Heart right ventricle (tissue), 16 donors: Measurements from ENCODE around the gene KIAA1191. TPM values are rescaled to one million over a fixed set of nuclear protein-coding genes. Genes with fewer than 3 reads are reported as not detected.

Experiments used
- ATAC-seq, 8 donors: fragments of 200-7000 bp; cut with Tn5 transposase; one replicate each; pipeline ENCODE4 v1.9.1; 2020; ENCODE audit warnings: mild to moderate bottlenecking in 8 of 8, moderate library complexity in 8 of 8, moderate number of reproducible peaks in 1 of 8
- DNase-seq, 2 donors: peaks; one replicate each; pipeline ENCODE4 v3.0.0-alpha.2; 2020
- H3K27ac ChIP-seq, 10 donors: fragments of 200-600 bp; sonication (generic) in 2 of 10; one replicate each; pipeline versions ENCODE4 v1.5.0 to v1.8.0; 2020 to 2022; ENCODE audit warnings: mild to moderate bottlenecking in 3 of 10
- H3K27me3 ChIP-seq, 7 donors: fragments of 200-600 bp; one replicate each; pipeline ENCODE4 v1.8.0; 2021 to 2022; ENCODE audit warnings: mild to moderate bottlenecking in 2 of 7
- H3K36me3 ChIP-seq, 9 donors: fragments of 200-600 bp; sonication (generic) in 1 of 9; one replicate each; pipeline versions ENCODE4 v1.5.0 to v1.8.0; 2020 to 2022; ENCODE audit warnings: mild to moderate bottlenecking in 2 of 9
- H3K4me1 ChIP-seq, 9 donors: fragments of 200-600 bp; sonication (generic) in 1 of 9; one replicate each; pipeline versions ENCODE4 v1.5.0 to v1.8.0; 2020 to 2022; ENCODE audit warnings: mild to moderate bottlenecking in 4 of 9
- H3K4me3 ChIP-seq, 10 donors: fragments of 200-600 bp; sonication (generic) in 2 of 10; one replicate each; pipeline versions ENCODE4 v1.5.0 to v1.8.0; 2020 to 2022; ENCODE audit warnings: mild to moderate bottlenecking in 7 of 10, moderate library complexity in 2 of 10
- H3K9me3 ChIP-seq, 11 donors: fragments of 200-600 bp in 10 of 11; sonication (generic) in 2 of 11; one replicate each; pipeline versions ENCODE4 v1.5.0 to v1.8.0; 2013 to 2022; ENCODE audit warnings: mild to moderate bottlenecking in 2 of 11, control low read depth in 1 of 11, moderate library complexity in 1 of 11
- WGBS, 2 donors: extraction: QIAGEN DNeasy Blood & Tissue Kit; methylation state at CpG; one replicate each; pipeline ENCODE4 v1.1.7; 2013; ENCODE audit warnings: inconsistent platforms in 1 of 2; 5-methylcytosine and 5-hydroxymethylcytosine counted together
- intact Hi-C, 10 donors: fragments of 100-400 bp; cut with DNase I; formaldehyde crosslinking; loops; one replicate each; pipeline versions ENCODE4 v1.11.1 to v1.14.2; 2022
- polyA plus RNA-seq, 2 donors: library from polyadenylated mRNA; stranded (reverse); fragments of 200-250 nt; gene quantifications; one replicate each; pipeline ENCODE4 v1.2.3, GENCODE V29; 2013
- total RNA-seq, 10 donors: library from RNA; stranded (reverse); fragmentation: NEBNext Ultra II Directional in 3 of 10; extraction: Animal tissue kit (Norgen Biotek cat#: 25700) in 3 of 10; gene quantifications; one replicate each; pipeline versions ENCODE4 v1.2.1 to v1.2.4, GENCODE V29; 2021 to 2023
- TF ChIP-seq, protein P1 (sequence below), 9 donors: fragments of 200-600 bp; sonication (generic) in 2 of 9; IDR thresholded peaks; one replicate each; pipeline versions ENCODE4 v1.5.0 to v1.8.0; 2021 to 2022; ENCODE audit warnings: antibody characterized with exemption in 9 of 9, mild to moderate bottlenecking in 5 of 9, moderate library complexity in 1 of 9
- donor health status: Arrhythmogenic right ventricular cardiomyopathy.
- donor health status: ischemic (EF 13 %, LVEDD 7.1; RV severe dilation, severe dysfunction).
- donor health status: healthy with polysubstance abuse.
- donor health status: DM: no; HTN: yes; CAD: no.
- donor health status: DM: no; HTN: no; CAD: no.
- donor health status: ischemic (EF 25% LVEDD 6.9; RV normal size, moderate dysfunction).
- donor health status: ischemic (EF 25% LVEDD 5.7; RV mildly dilated, moderate dysfunction).
- donor health status: healthy.
- donor health status: DM: yes; HTN: yes; CAD: no.
- donor health status: Ischemic cardiomyopathy.
- donor health status: ischemic (EF 35%, LVEDD 5.7; RV mildly dilated, moderate dysfunction).
- donor health status: nonischemic (EF 11% LVEDD 7.7; RV severe dilation, severe dysfunction).
- donor health status: DM: yes; HTN: yes; CAD: no.
- donor health status: PGD.
- donor health status: ischemic (EF 29% LVEDD 5.4; RV normal size, mild dysfunction).
- donor health status: nonischemic (EF 23%, LVEDD 6.1; RV moderate dilation, normal function).

KIAA1191 gene
- total and polyA plus RNA-seq, 12 donors = 38.8 to 121 (median 89.1) TPM

DNA sequence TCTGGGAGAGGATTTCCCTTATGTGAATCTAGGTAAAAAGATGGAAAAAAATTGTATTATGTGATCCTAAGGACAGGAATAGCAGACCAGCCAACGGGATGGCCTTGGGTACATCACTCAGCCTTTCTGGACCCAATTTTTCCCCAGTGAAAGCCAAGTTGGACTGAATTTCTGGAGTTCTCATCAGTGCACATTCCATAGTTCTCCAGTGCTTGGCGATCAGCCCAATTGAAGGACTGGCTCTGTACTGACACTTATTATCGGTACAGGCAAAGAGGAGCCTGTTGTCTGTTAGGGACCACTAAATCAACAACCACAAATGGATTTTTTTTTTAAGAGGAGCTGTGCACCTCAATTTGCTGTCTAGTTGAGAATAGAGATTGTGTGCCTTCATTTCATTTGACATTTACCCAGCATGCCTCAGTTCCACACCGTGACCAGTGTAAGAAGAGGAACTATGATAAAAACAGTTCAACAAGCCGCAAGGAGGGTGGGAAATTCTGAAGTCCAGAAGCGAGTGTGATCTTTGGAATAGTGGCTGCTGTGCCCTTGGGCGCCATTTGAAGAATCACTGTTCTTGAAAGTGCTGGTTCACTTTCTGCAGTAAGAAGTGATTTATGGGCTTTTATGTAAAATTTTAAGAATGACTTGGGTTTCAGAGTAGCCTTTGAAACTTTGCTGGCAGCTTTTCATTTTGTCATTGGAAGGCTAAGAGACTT, 11.7 kb upstream of the KIAA1191 start:
- peak in 7 of 8 donors; percentile 39 to 69 (median 57) for ATAC-seq
- intact Hi-C loops = no loop called here

DNA sequence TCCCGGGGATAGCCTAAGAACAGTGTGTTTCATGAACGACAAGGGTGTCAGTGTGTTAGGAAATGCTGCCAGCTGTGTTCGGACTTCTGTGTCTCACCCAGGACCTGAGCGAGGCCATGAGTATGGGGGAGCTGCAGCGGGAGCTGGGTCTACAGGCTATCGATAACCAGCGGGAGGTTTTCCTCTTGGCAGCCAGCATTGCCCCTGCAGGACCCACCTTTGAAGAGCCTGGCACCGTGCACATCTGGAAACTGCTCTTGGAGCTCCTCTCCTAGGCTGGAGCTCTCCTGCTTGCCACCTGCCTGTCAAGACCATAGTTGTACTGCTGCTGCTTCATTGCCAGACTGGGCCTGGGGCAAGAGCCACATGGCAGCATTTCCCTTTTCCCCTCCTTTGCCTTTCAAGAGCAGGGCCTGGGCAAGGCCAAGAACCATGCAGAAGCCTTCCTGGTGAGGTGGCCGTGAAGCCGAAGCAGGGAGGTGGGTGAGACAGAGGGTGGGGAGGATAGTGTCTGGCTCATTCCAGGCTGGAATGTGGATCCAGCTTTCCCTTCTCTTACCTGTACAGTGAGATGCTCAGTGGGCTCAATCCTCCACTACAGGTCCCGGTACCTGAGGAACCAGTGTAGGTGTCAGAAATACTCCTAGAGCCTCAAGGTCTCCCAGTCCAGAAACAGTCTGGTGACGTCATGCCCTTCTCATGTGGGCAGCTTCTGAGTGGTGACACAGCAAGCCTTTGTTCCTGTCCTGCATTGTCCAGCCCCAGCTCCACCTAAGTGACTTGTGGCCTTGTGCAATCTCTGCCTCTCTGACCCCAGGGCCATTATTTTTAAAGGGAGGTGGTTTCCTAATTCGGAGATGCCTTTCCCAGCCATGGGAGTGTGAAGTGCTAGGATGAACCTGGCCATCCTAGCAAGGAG, 10.3 kb upstream of the KIAA1191 start:
- Histone ChIP-seq H3K9me3 (no peaks in the 10 kb centered on the region), H3K27me3 (no peaks in the 10 kb centered on the region), H3K4me1 (peaks cover 6 to 46% (median 21%) of the 10 kb centered on the region in 9 donors), H3K36me3 (peaks cover 0 to 58% (median 4%) of the 10 kb centered on the region in 9 donors), H3K27ac (peak overlapping the region in 9 of 10 donors; percentile 11 to 78 (median 61)), H3K4me3 (no peak overlapping the region)
- peak in 6 of 8 donors; percentile 40 to 60 (median 50) for ATAC-seq
- DNase-seq = no peak
- WGBS, 2 donors = 86 to 95% methylated on average over 13 of the region's 13 CpGs
- TF ChIP-seq, protein P1, sequence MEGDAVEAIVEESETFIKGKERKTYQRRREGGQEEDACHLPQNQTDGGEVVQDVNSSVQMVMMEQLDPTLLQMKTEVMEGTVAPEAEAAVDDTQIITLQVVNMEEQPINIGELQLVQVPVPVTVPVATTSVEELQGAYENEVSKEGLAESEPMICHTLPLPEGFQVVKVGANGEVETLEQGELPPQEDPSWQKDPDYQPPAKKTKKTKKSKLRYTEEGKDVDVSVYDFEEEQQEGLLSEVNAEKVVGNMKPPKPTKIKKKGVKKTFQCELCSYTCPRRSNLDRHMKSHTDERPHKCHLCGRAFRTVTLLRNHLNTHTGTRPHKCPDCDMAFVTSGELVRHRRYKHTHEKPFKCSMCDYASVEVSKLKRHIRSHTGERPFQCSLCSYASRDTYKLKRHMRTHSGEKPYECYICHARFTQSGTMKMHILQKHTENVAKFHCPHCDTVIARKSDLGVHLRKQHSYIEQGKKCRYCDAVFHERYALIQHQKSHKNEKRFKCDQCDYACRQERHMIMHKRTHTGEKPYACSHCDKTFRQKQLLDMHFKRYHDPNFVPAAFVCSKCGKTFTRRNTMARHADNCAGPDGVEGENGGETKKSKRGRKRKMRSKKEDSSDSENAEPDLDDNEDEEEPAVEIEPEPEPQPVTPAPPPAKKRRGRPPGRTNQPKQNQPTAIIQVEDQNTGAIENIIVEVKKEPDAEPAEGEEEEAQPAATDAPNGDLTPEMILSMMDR (IDR thresholded peaks at IDR 0.05) = no peak
- intact Hi-C loops = no loop called here

More for the DNA sequence above, 11.7 kb upstream of the KIAA1191 start:
- Histone ChIP-seq H3K9me3 (no peaks in the 10 kb centered on the region), H3K4me3 (no peak overlapping the region), H3K27ac (peak overlapping the region; percentile 6 to 78 (median 60)), H3K4me1 (peaks cover 6 to 46% (median 21%) of the 10 kb centered on the region in 9 donors), H3K36me3 (peaks cover 0 to 46% (median 4%) of the 10 kb centered on the region in 9 donors), H3K27me3 (no peaks in the 10 kb centered on the region)
- WGBS, 2 donors = 29 to 46% methylated on average over 7 of the region's 7 CpGs
- DNase-seq = peak in 1 of 2 donors; percentile 27
- TF ChIP-seq, protein P1 (IDR thresholded peaks at IDR 0.05) = no peak

DNA sequence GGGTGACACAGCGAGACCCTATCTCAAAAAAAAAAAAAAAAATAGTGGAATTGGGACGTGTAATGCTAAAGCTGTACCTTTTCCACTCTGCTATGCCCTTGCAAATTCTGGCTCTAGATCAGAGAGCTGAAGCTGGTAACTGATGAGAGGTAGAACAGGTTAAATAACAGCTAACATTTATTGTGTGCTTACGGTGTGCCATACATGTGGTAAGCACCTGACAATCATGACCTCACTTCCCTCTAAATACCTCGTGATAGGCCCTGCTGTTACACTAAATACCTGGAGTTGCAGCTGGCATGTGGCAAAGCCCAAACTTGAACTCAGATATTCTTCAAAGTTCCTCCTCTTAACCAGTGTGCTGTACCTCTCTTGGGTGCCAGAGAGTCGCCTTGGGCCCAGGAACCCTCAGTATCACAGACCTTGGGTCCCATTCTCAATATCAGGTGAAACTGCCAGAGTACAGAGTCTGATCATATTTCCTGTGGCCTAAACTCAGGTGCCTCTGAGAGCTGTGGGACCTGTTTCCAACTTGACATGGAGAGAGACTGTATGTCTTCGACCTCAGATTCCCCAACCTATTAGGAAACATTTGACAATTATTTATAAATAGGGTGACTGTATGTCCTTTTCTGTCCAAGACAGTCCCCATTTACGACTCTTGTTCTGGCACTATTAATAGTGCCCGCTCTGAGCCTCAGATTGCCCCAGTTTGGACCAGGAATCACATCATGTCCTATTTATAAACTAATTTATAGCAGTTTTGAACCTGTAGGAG, 8.6 kb upstream of the KIAA1191 start:
- H3K4me1 ChIP-seq = peaks cover 6 to 54% (median 30%) of the 10 kb centered on the region in 9 donors
- no peaks in the 10 kb centered on the region for H3K9me3 ChIP-seq
- intact Hi-C loops = no loop called here
- ATAC-seq (peak in 4 of 8 donors; percentile 21 to 60 (median 39)), DNase-seq (no peak)
- 69 to 74% methylated on average over 8 of the region's 8 CpGs for whole genome bisulfite sequencing, 2 donors
- H3K27ac ChIP-seq = peak overlapping the region in 8 of 10 donors; percentile 22 to 78 (median 60)
- H3K36me3 ChIP-seq = peaks cover 0 to 51% (median 4%) of the 10 kb centered on the region in 9 donors
- TF ChIP-seq, protein P1 (IDR thresholded peaks at IDR 0.05) = no peak
- H3K27me3 ChIP-seq = peaks cover 0 to 14% (median 0%) of the 10 kb centered on the region in 7 donors
- no peak overlapping the region for H3K4me3 ChIP-seq
